ENCODE data around the gene LMX1A. TPM values are rescaled to one million over a fixed set of nuclear protein-coding genes. Genes with fewer than 3 reads are reported as not detected.

LMX1A gene
- total RNA-seq, 1 donor from 2014 or later: 8.7 TPM

- Histone ChIP-seq H3K4me3 (no peak overlapping the region), H3K9me3 (ENCODE audit: low read depth) (no peaks in the 10 kb centered on the region), H3K4me2 (peak overlapping the region; percentile 35), H3K4me1 (peaks cover 53% of the 10 kb centered on the region), H3K27me3 (no peaks in the 10 kb centered on the region), H3F3A (ENCODE audit: low read depth) (peaks cover 12% of the 10 kb centered on the region), H2AFZ (replicated peaks) (no peak overlapping the region), H3K27ac (no peak overlapping the region), H3K9ac (no peak overlapping the region), H3K36me3 (no peaks in the 10 kb centered on the region), H4K20me1 (ENCODE audit: low read depth) (peaks cover 3% of the 10 kb centered on the region), H3K79me2 (ENCODE audit: low read depth) (no peaks in the 10 kb centered on the region)
- Mint-ChIP-seq H3K36me3 (peaks cover 4% of the 10 kb centered on the region), H3K4me3 (no peak overlapping the region), H3K27ac (no peak overlapping the region), H3K4me1 (peaks cover 58% of the 10 kb centered on the region), H3K9me3 (no peaks in the 10 kb centered on the region), H3K27me3 (ENCODE audit: insufficient read depth, low read depth) (peaks cover 6% of the 10 kb centered on the region)
- TF ChIP-seq EZH2phosphoT487 (IDR thresholded peaks at IDR 0.05) (no peak), EZH2 (IDR thresholded peaks at IDR 0.05) (no peak), CTCF (IDR thresholded peaks at IDR 0.05) (no peak)
- DNase-seq (ENCODE audit: low spot score): no peak
Measured at GRCh38 chr1:165216254-165216653, 140.3 kb downstream of the LMX1A start.

DNA sequence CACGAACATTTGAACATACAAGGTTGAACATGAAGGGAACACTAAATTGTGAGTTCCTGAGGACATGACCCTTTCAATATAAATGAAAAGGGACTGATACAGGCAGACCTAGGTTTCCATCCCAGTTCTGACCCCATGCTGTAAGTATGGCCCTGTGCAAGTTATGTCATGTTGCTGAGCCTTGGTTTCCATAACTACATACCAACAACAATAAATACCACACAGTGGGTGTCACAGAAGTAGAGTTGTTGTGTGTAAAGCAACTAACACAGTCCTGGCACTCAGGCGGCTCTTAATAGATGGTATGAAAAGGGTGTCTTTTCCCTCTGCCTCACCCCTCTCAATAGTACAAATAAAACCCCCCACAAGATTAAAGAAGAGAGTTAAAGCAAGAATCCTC, 140.8 kb downstream of the LMX1A start:
- H3K9ac ChIP-seq: no peak overlapping the region
- H4K20me1 ChIP-seq (ENCODE audit: low read depth): peaks cover 3% of the 10 kb centered on the region
- peaks cover 8% of the 10 kb centered on the region for H3F3A ChIP-seq (ENCODE audit: low read depth)
- Mint-ChIP-seq H3K4me3 (no peak overlapping the region), H3K27ac (no peak overlapping the region), H3K36me3 (peaks cover 4% of the 10 kb centered on the region), H3K27me3 (ENCODE audit: insufficient read depth, low read depth) (peaks cover 3% of the 10 kb centered on the region), H3K4me1 (peaks cover 52% of the 10 kb centered on the region), H3K9me3 (no peaks in the 10 kb centered on the region)
- no peaks in the 10 kb centered on the region for H3K79me2 ChIP-seq (ENCODE audit: low read depth)
- H3K36me3 ChIP-seq: no peaks in the 10 kb centered on the region
- no peak overlapping the region for H3K27ac ChIP-seq
- peak overlapping the region; percentile 35 for H3K4me2 ChIP-seq
- H3K27me3 ChIP-seq: no peaks in the 10 kb centered on the region
- no peak overlapping the region for H3K4me3 ChIP-seq
- no peak overlapping the region for H2AFZ ChIP-seq (replicated peaks)
- TF ChIP-seq CTCF (IDR thresholded peaks at IDR 0.05): no peak
- TF ChIP-seq EZH2 (IDR thresholded peaks at IDR 0.05): no peak
- TF ChIP-seq EZH2phosphoT487 (IDR thresholded peaks at IDR 0.05): no peak
- H3K4me1 ChIP-seq: peaks cover 48% of the 10 kb centered on the region
- no peaks in the 10 kb centered on the region for H3K9me3 ChIP-seq (ENCODE audit: low read depth)
- DNase-seq (ENCODE audit: low spot score): no peak

DNA sequence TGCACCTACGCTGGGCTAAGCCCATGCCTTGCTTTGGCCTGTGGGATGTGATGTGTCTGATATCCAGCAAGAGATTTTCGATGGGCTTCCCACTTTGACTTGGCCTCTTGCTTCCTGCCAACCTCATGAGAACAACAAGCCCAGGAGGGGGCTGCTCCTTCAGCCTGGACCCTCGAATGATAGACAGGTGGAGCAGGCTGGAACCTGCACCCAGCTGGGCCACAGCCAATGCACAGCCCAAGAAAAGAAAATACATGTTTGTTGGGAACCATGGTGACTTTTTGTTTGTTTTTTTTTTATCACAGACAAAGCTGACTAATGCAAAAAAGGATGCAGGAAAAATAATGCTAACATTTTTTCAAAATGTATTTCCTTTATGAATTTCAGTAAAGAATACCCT, 144.3 kb downstream of the LMX1A start:
- Mint-ChIP-seq H3K36me3 (peaks cover 6% of the 10 kb centered on the region), H3K9me3 (no peaks in the 10 kb centered on the region), H3K4me3 (no peak overlapping the region), H3K27ac (no peak overlapping the region), H3K27me3 (ENCODE audit: insufficient read depth, low read depth) (peaks cover 3% of the 10 kb centered on the region), H3K4me1 (peaks cover 21% of the 10 kb centered on the region)
- Histone ChIP-seq H3K9me3 (ENCODE audit: low read depth) (no peaks in the 10 kb centered on the region), H3K27ac (no peak overlapping the region), H3K9ac (no peak overlapping the region), H3K4me1 (peaks cover 14% of the 10 kb centered on the region), H3K79me2 (ENCODE audit: low read depth) (no peaks in the 10 kb centered on the region), H3K27me3 (no peaks in the 10 kb centered on the region), H3F3A (ENCODE audit: low read depth) (peaks cover 6% of the 10 kb centered on the region), H3K4me2 (no peak overlapping the region), H3K4me3 (no peak overlapping the region), H2AFZ (replicated peaks) (no peak overlapping the region), H4K20me1 (ENCODE audit: low read depth) (no peaks in the 10 kb centered on the region), H3K36me3 (no peaks in the 10 kb centered on the region)
- no peak for TF ChIP-seq EZH2 (IDR thresholded peaks at IDR 0.05)
- no peak for TF ChIP-seq CTCF (IDR thresholded peaks at IDR 0.05)
- TF ChIP-seq EZH2phosphoT487 (IDR thresholded peaks at IDR 0.05): no peak
- DNase-seq (ENCODE audit: low spot score): no peak
